Inferior parietal cortex (tissue), 1 donor: ENCODE measurements around the gene CEP350.

Source experiments
- DNase-seq: peaks from one replicate; pipeline ENCODE4 v3.0.0-alpha.2; 2016; ENCODE audit errors: extremely low spot score

Gene CEP350

DNA sequence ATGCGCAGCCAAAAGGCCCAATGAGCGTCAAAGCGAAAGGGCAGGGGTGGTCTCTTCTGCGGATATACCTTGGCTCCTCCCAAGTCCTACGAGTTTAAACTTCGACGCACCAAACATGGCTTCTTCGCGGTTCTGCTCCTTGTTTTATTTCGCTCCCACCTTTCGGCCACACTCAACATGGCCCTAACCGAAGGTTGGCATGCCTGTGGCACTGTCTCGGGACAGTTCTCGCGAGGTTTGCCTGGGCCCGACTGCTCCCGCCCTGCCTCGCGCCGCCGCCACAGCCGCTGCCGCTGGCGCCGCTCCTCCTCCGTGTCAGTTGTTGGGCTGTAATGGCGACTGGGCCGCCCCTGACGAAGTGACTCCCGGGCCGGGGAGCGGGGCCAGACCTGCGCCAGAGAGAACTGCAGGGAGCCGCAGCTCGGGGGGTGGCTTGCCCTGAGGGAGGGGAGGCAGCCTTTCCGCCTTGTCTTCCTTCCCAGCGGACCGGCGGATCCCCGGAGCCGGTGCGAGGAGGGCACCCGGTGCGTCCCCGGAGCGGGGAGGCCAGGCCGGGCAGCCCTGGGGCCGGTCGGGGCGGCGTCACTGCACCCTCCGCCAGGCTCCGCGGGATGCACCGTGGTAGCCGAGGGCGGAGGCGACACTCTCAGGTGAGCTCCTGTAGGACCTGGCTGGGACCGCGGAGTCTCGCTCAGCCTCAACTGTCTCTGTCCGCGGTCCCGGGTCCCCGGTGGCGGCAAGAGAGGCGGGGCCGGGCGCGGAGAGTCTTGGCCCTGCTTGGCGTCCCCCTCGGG, at the start of gene CEP350:
TSS of gene CEP350 (plus strand) at position 318 of the 794 bp plus-strand sequence. CDS start 31,372 bp downstream, outside the sequence.
- DNase-seq = peak; percentile 98

DNA sequence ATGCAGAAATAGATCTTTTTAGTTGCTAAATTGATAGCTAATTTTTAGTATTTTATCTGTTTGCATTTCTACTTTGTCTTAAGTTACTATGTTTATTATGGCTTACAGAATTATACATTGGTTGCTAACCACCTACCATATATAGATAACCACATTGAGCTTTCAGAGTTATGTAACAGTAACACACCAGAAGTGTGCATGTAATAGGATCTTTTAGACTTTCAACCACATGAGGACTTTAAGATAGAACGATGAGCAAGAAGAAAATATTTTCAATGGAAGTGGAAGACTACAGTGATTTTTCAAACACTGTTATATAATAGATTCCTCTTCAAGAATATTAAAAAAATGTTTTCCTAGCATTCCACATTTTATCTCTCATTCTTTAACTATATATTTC, 43.7 kb upstream of the CEP350 start:
- DNase-seq = no peak

GRCh38 chr1:179911812-179912211, 42.8 kb upstream of the CEP350 start:
- no peak for DNase-seq

- DNase-seq = no peak
These were observed 36.8 kb upstream of the CEP350 start for GRCh38 chr1:179917601-179918429.

GRCh38 chr1:179921472-179921871, 33.1 kb upstream of the CEP350 start:
- DNase-seq = no peak

DNA sequence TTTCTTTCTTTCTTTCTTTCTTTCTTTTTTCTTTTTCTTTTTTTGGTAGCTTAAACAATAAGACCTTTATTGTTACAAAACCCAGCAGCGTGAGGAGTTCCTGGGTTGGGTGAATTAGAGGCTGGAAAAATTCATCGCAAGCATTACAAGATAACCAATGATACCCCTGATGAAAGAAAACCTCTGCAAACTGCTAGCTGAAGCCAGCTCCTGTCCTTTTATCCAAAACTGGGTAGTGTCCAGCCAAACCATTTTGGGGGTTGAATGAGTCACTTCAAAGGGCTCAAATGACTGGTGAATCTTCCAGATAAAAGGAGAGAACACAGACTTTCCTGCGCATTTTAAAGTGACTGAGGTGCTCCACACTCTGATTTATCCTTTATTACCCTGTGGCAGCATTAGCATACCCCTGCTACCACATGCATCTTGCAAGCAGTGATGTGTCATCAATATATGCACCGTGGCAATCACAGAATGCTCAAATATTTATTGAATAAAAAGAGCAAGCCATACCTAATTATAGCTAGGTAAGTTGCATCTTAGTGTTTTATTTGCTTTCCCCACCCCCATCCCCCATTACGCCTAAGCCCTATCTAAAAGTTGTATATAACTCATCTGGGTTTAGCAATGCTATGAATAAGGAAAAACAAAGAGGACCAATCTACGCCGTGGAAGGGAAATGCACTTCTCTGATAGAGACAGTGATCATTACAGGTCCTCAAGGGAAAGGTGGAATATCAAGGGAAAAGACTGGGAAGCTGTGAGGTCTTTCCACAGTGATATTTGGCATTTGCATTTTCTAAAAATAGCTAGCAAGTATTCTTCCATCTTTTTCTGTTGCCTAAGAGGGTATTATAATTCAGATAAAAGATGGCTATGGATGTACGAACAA, 32.4 kb upstream of the CEP350 start:
- no peak for DNase-seq

DNA sequence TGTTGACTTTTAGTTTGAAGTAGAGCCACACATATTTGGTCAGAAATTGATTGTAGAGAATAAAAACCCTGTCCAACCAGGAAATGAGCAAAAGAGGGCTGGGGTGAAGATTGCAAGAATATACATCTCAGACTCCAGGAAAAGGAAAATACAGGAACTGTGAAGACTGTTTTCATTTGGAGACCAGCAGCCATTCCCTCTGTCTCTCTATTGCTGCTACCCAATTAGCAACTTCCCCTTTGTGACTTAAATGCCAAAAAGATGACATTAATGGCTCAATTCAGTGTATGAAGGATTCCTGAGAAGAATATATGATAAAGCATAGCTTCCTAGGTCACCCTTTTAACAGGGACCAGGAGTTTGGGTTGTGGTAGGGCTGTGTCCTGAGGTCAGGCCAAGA, 31.6 kb upstream of the CEP350 start:
- DNase-seq = no peak

DNA sequence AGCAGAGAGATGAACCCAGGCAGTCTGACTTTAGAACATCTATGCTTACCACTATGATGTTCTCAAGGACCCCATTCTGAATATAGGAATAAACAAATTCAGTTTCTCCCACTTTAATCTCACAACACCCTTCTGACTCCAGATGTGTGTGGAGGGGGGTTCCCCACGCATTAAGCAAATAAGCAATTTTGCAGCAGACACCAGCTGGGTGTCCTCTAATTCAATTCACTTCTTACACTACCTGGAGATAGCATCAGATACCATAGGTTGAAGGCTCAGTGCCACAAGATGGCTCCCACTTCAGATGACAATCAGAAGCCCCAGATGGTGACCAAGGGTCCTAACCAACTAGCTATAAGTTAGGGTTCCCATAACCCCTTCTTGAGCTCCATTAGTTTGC, 30.3 kb upstream of the CEP350 start:
- no peak for DNase-seq

GRCh38 chr1:179925302-179925701, 29.3 kb upstream of the CEP350 start:
- no peak for DNase-seq

DNA sequence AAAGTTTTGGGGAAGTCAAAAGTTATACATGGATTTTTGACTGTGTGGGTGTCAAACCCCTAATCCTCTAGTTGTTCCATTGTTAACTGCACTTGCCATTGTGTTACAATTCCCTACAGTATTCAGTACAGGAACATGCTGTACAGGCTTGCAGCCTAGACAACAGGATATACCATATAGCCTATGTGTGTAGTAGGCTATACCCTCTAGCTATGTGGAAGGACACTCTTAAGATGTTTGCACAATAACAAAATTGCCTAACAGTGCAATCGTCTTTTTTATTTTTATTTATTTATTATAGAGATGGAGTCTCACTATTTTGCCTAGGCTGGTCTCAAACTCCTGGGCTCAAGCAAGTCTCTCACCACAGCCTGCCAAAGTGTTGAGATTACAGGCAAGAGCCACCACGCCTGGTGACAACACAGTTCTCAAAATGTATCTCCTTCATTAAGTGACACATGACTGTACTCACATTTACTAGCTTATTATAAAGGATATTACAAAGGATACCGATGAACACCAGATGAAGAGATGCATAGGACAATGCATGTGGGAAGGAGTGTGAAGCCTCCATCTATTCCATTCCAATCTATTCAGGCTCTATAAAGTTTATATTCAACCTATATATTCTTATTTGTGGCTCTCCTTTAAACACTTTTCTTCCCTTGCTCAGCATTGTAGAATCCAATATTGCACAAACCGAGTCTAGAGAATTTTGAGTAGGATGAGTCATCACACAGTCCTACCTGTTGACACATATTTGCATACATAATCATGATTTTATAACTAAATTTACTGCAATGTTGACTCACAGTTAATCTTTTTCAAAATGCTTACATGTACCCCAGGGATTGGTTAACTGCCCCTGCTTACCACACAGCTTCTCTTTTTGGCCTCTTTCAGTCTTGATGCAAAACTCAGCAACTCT, 28.4 kb upstream of the CEP350 start:
- no peak for DNase-seq

- DNase-seq = no peak
These were observed 27.8 kb upstream of the CEP350 start for GRCh38 chr1:179926850-179927205.

DNA sequence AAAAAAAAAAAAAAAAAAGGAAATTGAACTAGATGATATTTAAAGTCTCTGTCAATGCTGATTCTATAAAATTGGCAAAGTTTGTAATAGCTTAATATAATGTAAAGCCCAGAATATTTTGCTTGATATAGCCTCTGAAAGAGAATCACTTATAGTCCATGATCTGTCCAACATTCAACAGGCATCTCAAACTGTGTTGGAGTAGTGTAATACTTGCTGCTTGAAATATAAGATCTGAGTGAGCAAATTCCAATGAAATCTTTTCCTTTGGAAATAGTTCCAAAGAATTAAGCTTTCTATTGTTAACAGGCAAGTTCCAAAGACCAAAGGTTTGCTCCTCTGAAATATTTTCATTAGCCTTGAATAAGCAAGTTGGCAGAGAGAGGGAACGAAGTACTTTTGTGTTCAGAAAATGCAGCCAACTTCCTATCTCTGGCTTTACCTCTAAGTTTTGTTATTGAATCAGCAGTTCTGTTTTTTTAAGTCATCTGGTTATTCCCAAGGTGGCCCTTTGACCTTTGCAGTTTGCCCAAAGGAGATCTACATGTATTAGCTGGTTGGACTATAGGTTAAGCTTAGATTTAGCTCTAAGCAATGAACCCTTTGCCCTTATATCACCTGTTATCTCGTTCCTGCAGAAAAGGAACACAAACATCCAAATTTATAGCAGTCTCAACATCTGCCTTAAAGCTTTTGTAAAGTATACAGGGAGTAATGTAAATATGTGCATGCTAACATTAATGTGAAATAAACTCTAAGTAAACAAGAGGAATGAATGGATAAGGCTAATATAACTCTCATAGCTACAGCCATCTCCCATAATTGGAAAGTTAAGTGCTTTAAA, 24.4 kb upstream of the CEP350 start:
- no peak for DNase-seq

GRCh38 chr1:179930867-179931266, 23.7 kb upstream of the CEP350 start:
- DNase-seq = no peak

- no peak for DNase-seq
These were observed 21.4 kb upstream of the CEP350 start for GRCh38 chr1:179933219-179933618.

DNA sequence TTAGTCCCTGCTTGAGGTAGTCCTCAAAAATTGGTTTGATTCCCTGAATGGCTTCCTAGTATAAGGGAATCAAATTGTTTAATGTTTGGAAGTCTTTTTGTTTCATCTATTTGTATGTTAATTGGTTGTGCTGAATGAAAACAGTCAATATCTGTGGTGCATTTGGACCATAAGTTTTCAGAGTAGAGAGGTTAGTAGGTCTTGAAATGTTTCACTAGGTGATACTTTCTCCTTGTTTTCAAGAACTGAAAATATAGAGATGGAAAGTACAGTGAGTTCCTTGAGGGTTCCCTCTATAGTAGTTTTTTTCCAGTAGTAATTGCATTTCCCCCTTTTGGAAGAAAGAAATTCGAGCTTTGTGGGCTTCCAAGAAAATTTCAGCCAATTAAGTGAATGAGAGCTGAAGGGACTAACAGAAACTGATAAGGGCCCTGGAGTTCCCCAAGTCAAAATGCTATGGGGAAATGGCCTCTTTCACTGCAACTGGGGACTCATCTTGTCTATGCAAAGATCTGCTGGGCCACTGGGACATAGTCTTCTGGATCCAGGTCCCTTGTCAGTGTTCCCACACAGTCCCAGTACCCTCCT, 18.6 kb upstream of the CEP350 start:
- DNase-seq = no peak

GRCh38 chr1:179937668-179938254, 16.8 kb upstream of the CEP350 start:
- DNase-seq = no peak

DNA sequence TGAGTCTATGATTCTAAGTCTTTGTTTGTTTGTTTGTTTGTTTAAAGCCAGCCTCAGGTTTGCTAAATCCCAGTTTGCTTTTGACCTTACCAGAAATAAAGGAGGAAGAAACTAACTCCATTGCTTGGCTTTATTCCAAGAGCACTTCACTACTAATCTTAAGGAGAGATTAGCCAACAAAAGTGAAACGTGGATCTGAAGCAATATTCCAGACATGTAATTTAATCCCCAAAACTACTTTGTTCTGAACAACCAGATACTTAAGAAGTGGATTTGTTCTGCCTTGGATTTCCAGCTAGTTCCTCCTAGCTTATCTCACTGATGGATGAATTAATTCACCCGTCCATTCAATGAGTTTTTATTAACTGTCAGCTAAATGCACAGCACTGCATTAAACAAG, 15.9 kb upstream of the CEP350 start:
- DNase-seq = no peak

GRCh38 chr1:179939941-179940340, 14.7 kb upstream of the CEP350 start:
- DNase-seq = no peak

- DNase-seq = no peak
These were observed 13.2 kb upstream of the CEP350 start for GRCh38 chr1:179941454-179941853.
